IMR-90 (cell line): Measurements from ENCODE around the gene BRD1. TPM values are rescaled to one million over a fixed set of nuclear protein-coding genes. Genes with fewer than 3 reads are reported as not detected.

Experiments used
- ATAC-seq: fragments of 200-7000 bp; cut with Tn5 transposase; 2 replicates; pipeline ENCODE4 v1.9.1; 2020; ENCODE audit warnings: low read depth, mild to moderate bottlenecking, moderate library complexity
- BruUV-seq: library from RNA; stranded (reverse); fragments of 400-500 nt; replicated peaks from 2 replicates; lab custom pipeline; 2021; lab: Mats Ljungman, UMichigan
- CTCF ChIA-PET: fragments of 300-600 bp; formaldehyde crosslinking; extraction: SDS; loops from one replicate; lab custom pipeline; 2021; ENCODE audit warnings: antibody characterized with exemption; lab: Yijun Ruan, JAX
- POLR2A ChIA-PET: fragments of 300-600 bp; sonication (Branson Sonifier 250); formaldehyde crosslinking; loops from one replicate; lab custom pipeline; 2022; ENCODE audit warnings: antibody characterized with exemption; ENCODE audit not compliant: unreplicated experiment; lab: Charles Lee
- DNase-seq: peaks from one replicate; pipeline ENCODE4 v3.0.0; 2013
- H2AFZ ChIP-seq: replicated peaks from 2 replicates; pipeline ENCODE3; 2013; ENCODE audit warnings: low read length, mild to moderate bottlenecking; ENCODE audit not compliant: poor library complexity
- H2AK5ac ChIP-seq: 2 replicates; pipeline ENCODE4 v1.6.1; 2013; ENCODE audit warnings: low read depth, low read length, inconsistent platforms
- H2AK9ac ChIP-seq: replicated peaks from 2 replicates; pipeline ENCODE3; 2013; ENCODE audit warnings: mild to moderate bottlenecking, low read depth, low read length, moderate library complexity; ENCODE audit not compliant: poor library complexity
- H2BK120ac ChIP-seq: 2 replicates; pipeline ENCODE4 v1.6.1; 2013; ENCODE audit warnings: low read depth, low read length, inconsistent platforms
- H2BK15ac ChIP-seq: 3 replicates; pipeline ENCODE4 v1.6.1; 2013; ENCODE audit warnings: low read depth, low read length, inconsistent platforms
- H2BK20ac ChIP-seq: 2 replicates; pipeline ENCODE4 v1.6.1; 2013; ENCODE audit warnings: low read depth, mild to moderate bottlenecking, inconsistent platforms, low read length, moderate library complexity
- H2BK5ac ChIP-seq: 2 replicates; pipeline ENCODE4 v1.6.1; 2013; ENCODE audit warnings: mild to moderate bottlenecking, low read depth, low read length, inconsistent platforms; ENCODE audit not compliant: poor library complexity, severe bottlenecking
- H3K14ac ChIP-seq: replicated peaks from 2 replicates; pipeline ENCODE4 v1.6.1; 2013; ENCODE audit warnings: low read depth, low read length, inconsistent platforms
- H3K18ac ChIP-seq: 2 replicates; pipeline ENCODE4 v1.6.1; 2013; ENCODE audit warnings: low read depth, low read length, control low read depth
- H3K23ac ChIP-seq: 2 replicates; pipeline ENCODE4 v1.6.1; 2013; ENCODE audit warnings: low read depth, low read length, inconsistent platforms
- H3K27ac ChIP-seq: 2 replicates; pipeline ENCODE4 v1.5.1; 2013; ENCODE audit warnings: mild to moderate bottlenecking, control low read depth, low read length; ENCODE audit not compliant: insufficient read depth
- H3K27me3 ChIP-seq: 2 replicates; pipeline ENCODE4 v1.6.1; 2013; ENCODE audit warnings: low read length; ENCODE audit not compliant: control insufficient read depth, insufficient read depth
- H3K36me3 ChIP-seq: 2 replicates; pipeline ENCODE4 v1.6.1; 2013; ENCODE audit warnings: low read length, mixed read lengths; ENCODE audit not compliant: control insufficient read depth, insufficient read depth
- H3K4ac ChIP-seq: 2 replicates; pipeline ENCODE4 v1.6.1; 2013; ENCODE audit warnings: low read depth, low read length, inconsistent platforms
- H3K4me1 ChIP-seq: 2 replicates; pipeline ENCODE4 v1.6.1; 2013; ENCODE audit warnings: low read length, mixed read lengths; ENCODE audit not compliant: control insufficient read depth, insufficient read depth
- H3K4me2 ChIP-seq: 2 replicates; pipeline ENCODE4 v1.6.1; 2013; ENCODE audit warnings: low read depth, mild to moderate bottlenecking, control low read depth, low read length, moderate library complexity
- H3K4me3 ChIP-seq: 2 replicates; pipeline ENCODE4 v1.5.1; 2013; ENCODE audit warnings: low read depth, mild to moderate bottlenecking, control low read depth, low read length, moderate library complexity; ENCODE audit not compliant: insufficient read depth
- H3K56ac ChIP-seq: 2 replicates; pipeline ENCODE4 v1.6.1; 2013; ENCODE audit warnings: low read length, inconsistent platforms; ENCODE audit not compliant: insufficient read depth; ENCODE audit errors: extremely low read depth
- H3K79me1 ChIP-seq, 2 experiments: 2 replicates each; pipeline ENCODE4 v1.6.1; 2013; ENCODE audit warnings: low read length in 2 of 2, inconsistent platforms in 1 of 2, low read depth in 1 of 2
- H3K9ac ChIP-seq: 2 replicates; pipeline ENCODE4 v1.6.1; 2013; ENCODE audit warnings: low read depth, low read length, control low read depth
- H3K9me1 ChIP-seq: 2 replicates; pipeline ENCODE4 v1.6.1; 2013; ENCODE audit warnings: low read length, inconsistent platforms; ENCODE audit not compliant: insufficient read depth
- H3K9me3 ChIP-seq: 2 replicates; pipeline ENCODE4 v1.6.1; 2013; ENCODE audit warnings: low read length; ENCODE audit not compliant: control insufficient read depth, insufficient read depth
- H4K20me1 ChIP-seq: 2 replicates; pipeline ENCODE4 v1.6.1; 2013; ENCODE audit warnings: low read length, inconsistent platforms; ENCODE audit not compliant: insufficient read depth
- H4K5ac ChIP-seq: 2 replicates; pipeline ENCODE4 v1.6.1; 2013; ENCODE audit warnings: mild to moderate bottlenecking, low read depth, low read length, control low read depth
- H4K8ac ChIP-seq, 2 experiments: 2 replicates each; pipeline ENCODE4 v1.6.1; 2013; ENCODE audit warnings: low read depth in 2 of 2, low read length in 2 of 2, control low read depth in 1 of 2, inconsistent platforms in 1 of 2
- H4K91ac ChIP-seq: 2 replicates; pipeline ENCODE4 v1.6.1; 2013; ENCODE audit warnings: low read depth, low read length, inconsistent platforms; ENCODE audit not compliant: insufficient read depth
- BHLHE40 ChIP-seq: fragments of 150-350 bp; IDR thresholded peaks from 2 replicates; pipeline ENCODE4 v1.6.1; 2016; ENCODE audit warnings: mild to moderate bottlenecking, low read depth, low read length
- CEBPB ChIP-seq: IDR thresholded peaks from 2 replicates; pipeline ENCODE4 v1.6.1; 2012; ENCODE audit warnings: low read depth, low read length, improper control_type of control experiment
- CHD1 ChIP-seq: IDR thresholded peaks from 2 replicates; pipeline ENCODE4 v1.6.1; 2012; ENCODE audit warnings: low read depth, low read length, improper control_type of control experiment
- ELK1 ChIP-seq: fragments of 150-350 bp; IDR thresholded peaks from 2 replicates; pipeline ENCODE4 v1.6.1; 2016; ENCODE audit warnings: low read depth, mild to moderate bottlenecking, low read length, moderate library complexity, borderline replicate concordance
- MAFK ChIP-seq: IDR thresholded peaks from 2 replicates; pipeline ENCODE4 v1.6.1; 2012; ENCODE audit warnings: low read depth, low read length, improper control_type of control experiment
- MXI1 ChIP-seq: IDR thresholded peaks from 2 replicates; pipeline ENCODE4 v1.6.1; 2012; ENCODE audit warnings: low read depth, mild to moderate bottlenecking, low read length, moderate library complexity, borderline replicate concordance
- NFE2L2 ChIP-seq: fragments of 150-350 bp; IDR thresholded peaks from 2 replicates; pipeline ENCODE4 v1.6.1; 2016; ENCODE audit warnings: low read depth, mild to moderate bottlenecking, low read length
- POLR2A ChIP-seq: IDR thresholded peaks from 2 replicates; pipeline ENCODE4 v1.6.1; 2012; ENCODE audit warnings: mild to moderate bottlenecking, low read depth, low read length
- RAD21 ChIP-seq: IDR thresholded peaks from 2 replicates; pipeline ENCODE4 v1.6.1; 2012; ENCODE audit warnings: low read length, improper control_type of control experiment
- SMC3 ChIP-seq: fragments of 150-350 bp; IDR thresholded peaks from 2 replicates; pipeline ENCODE4 v1.6.1; 2016; ENCODE audit warnings: low read depth, mild to moderate bottlenecking, antibody characterized with exemption, low read length, moderate library complexity
- USF2 ChIP-seq: fragments of 150-350 bp; IDR thresholded peaks from 2 replicates; pipeline ENCODE4 v1.6.1; 2017; ENCODE audit warnings: mild to moderate bottlenecking, antibody characterized with exemption, low read length, low read depth
- WGBS, 2 experiments: methylation state at CpG; one replicate each; pipeline versions ENCODE4 v1.1.5 to v1.1.7; 2013; ENCODE audit warnings: missing lambda C conversion rate in 2 of 2; ENCODE audit not compliant: insufficient read length in 1 of 2; ENCODE audit errors: extremely low coverage in 2 of 2; 5-methylcytosine and 5-hydroxymethylcytosine counted together
- dilution Hi-C: fragments of 300-500 bp; cut with HindIII; formaldehyde crosslinking; loops from one replicate; pipeline ENCODE4 v1.14.3; 2018; ENCODE audit warnings: low sequenced_read_pairs; ENCODE audit not compliant: unreplicated experiment
- in situ Hi-C: fragments of 300-500 bp; cut with MboI; formaldehyde crosslinking; loops from 3 replicates; pipeline ENCODE4 v1.14.3; 2019; ENCODE audit warnings: low sequenced_read_pairs, inconsistent platforms, mixed read lengths
- intact Hi-C: fragments of 100-400 bp; cut with micrococcal nuclease; formaldehyde crosslinking; loops from 2 replicates; pipeline ENCODE4 v1.10.0; 2022
- polyA plus RNA-seq, 3 experiments: library from polyadenylated mRNA; depleted of rRNA; stranded (reverse); fragments of >200 nt; gene quantifications; 2 replicates each; pipeline ENCODE4 v1.2.3, GENCODE V29; 2012; ENCODE audit warnings: low replicate concordance in 1 of 3
- total RNA-seq: library from RNA; depleted of rRNA; stranded (reverse); fragments of >200 nt; gene quantifications from 2 replicates; pipeline ENCODE4 v1.2.3, GENCODE V29; 2012

Gene BRD1
- total and polyA plus RNA-seq, 2 of the 4 experiments (the other 2 are of a cell fraction), result 10.0 to 10.6 TPM

GRCh38 chr22:49764127-49764581 lies 63.5 kb downstream of the BRD1 start:
- no peak overlapping the region for H4K91ac ChIP-seq
- no peak overlapping the region for H3K23ac ChIP-seq
- POLR2A ChIA-PET, result no interaction called here
- no peak overlapping the region for H3K27ac ChIP-seq
- no peak overlapping the region for H3K56ac ChIP-seq
- no peaks in the 10 kb centered on the region for H3K36me3 ChIP-seq
- no peak overlapping the region for H3K9ac ChIP-seq
- no TSS peak for BruUV-seq
- dilution Hi-C loops (no loop called here), intact Hi-C loops (no loop called here), in situ Hi-C loops (no loop called here)
- peaks cover 5% of the 10 kb centered on the region; the same call in 1 of the 2 replicates for H4K20me1 ChIP-seq
- no peak overlapping the region for H2AK5ac ChIP-seq
- 57% methylated on average over 9 of the region's 24 CpGs; no CpG with 5 or more reads in 1 of the 2 experiments for WGBS, 2 experiments
- H3K14ac ChIP-seq, result no peak overlapping the region
- H2AK9ac ChIP-seq, result no peak overlapping the region
- peaks cover 2% of the 10 kb centered on the region; the same call in 1 of the 2 replicates for H3K9me3 ChIP-seq
- no peaks in the 10 kb centered on the region for H3K27me3 ChIP-seq
- no peak for DNase-seq
- no peak overlapping the region for H4K8ac ChIP-seq
- no peak overlapping the region for H2BK5ac ChIP-seq
- no peak overlapping the region for H3K4me3 ChIP-seq
- no peak for ATAC-seq
- CTCF ChIA-PET, result no interaction called here
- peaks cover 5% of the 10 kb centered on the region for H3K4me1 ChIP-seq
- H3K4ac ChIP-seq, result no peak overlapping the region
- no peak overlapping the region for H3K18ac ChIP-seq
- no peak overlapping the region for H3K4me2 ChIP-seq
- H3K9me1 ChIP-seq, result no peaks in the 10 kb centered on the region
- H2AFZ ChIP-seq, result no peak overlapping the region
- H2BK20ac ChIP-seq, result no peak overlapping the region
- TF ChIP-seq RAD21 (no peak), MXI1 (no peak), NFE2L2 (no peak), POLR2A (no peak), CEBPB (no peak), CHD1 (no peak), ELK1 (no peak), USF2 (no peak), MAFK (no peak), SMC3 (no peak), BHLHE40 (no peak)
- H4K5ac ChIP-seq, result no peak overlapping the region
- no peak overlapping the region for H2BK120ac ChIP-seq
- H2BK15ac ChIP-seq, result no peak overlapping the region
- H3K79me1 ChIP-seq, result no peaks in the 10 kb centered on the region
